Esophagus muscularis mucosa (tissue), 4 donors: ENCODE results near the gene HIF1AN. TPM values are rescaled to one million over a fixed set of nuclear protein-coding genes. Genes with fewer than 3 reads are reported as not detected.

ENCODE experiments used
- DNase-seq: peaks from one replicate; pipeline ENCODE4 v3.0.0-alpha.2; 2017; ENCODE audit errors: extremely low spot score
- H3K27ac ChIP-seq, 4 donors: fragments of 200-600 bp; sonication (generic); replicated peaks in 1 of 4; 1 replicate in 3 of 4; 2 replicates in 1 of 4; pipeline ENCODE4 v1.5.1; 2016 to 2019; ENCODE audit warnings: mild to moderate bottlenecking in 1 of 4
- H3K27me3 ChIP-seq, 4 donors: fragments of 200-600 bp; sonication (generic); one replicate each; pipeline versions ENCODE4 v1.5.1 to v1.6.0; 2016 to 2019
- H3K36me3 ChIP-seq, 4 donors: fragments of 200-600 bp; sonication (generic); one replicate each; pipeline ENCODE4 v1.5.1; 2016 to 2019
- H3K4me1 ChIP-seq, 4 donors: fragments of 200-600 bp; sonication (generic); one replicate each; pipeline ENCODE4 v1.5.1; 2016 to 2019
- H3K4me3 ChIP-seq, 4 donors: fragments of 200-600 bp; sonication (generic); 1 replicate in 2 of 4; 2 replicates in 2 of 4; pipeline ENCODE4 v1.5.1; 2016 to 2019; ENCODE audit warnings: mild to moderate bottlenecking in 4 of 4, moderate library complexity in 1 of 4
- H3K9me3 ChIP-seq, 4 donors: fragments of 200-600 bp; sonication (generic); 1 replicate in 3 of 4; 2 replicates in 1 of 4; pipeline ENCODE4 v1.5.1; 2016 to 2019
- EP300 ChIP-seq: sonication (generic); formaldehyde crosslinking; IDR thresholded peaks from one replicate; pipeline ENCODE4 v1.6.1; 2017; ENCODE audit warnings: antibody characterized with exemption
- POLR2A ChIP-seq: fragments of 450-650 bp; IDR thresholded peaks from one replicate; pipeline ENCODE4 v1.6.1; 2017; ENCODE audit warnings: antibody characterized with exemption, moderate library complexity, mild to moderate bottlenecking, low read depth
- POLR2AphosphoS5 ChIP-seq, 2 donors: sonication (generic); formaldehyde crosslinking; IDR thresholded peaks; one replicate each; pipeline ENCODE4 v1.6.1; 2017; ENCODE audit warnings: antibody characterized with exemption in 2 of 2
- WGBS: methylation state at CpG from one replicate; pipeline ENCODE4 v1.1.5; 2018; 5-methylcytosine and 5-hydroxymethylcytosine counted together
- intact Hi-C: fragments of 100-400 bp; cut with DNase I; formaldehyde crosslinking; loops from one replicate; pipeline ENCODE4 v1.15.1; 2023
- total RNA-seq, 4 donors: library from RNA; depleted of rRNA; stranded (reverse); fragments of >200 nt; gene quantifications; one replicate each; pipeline versions ENCODE4 v1.1.0 to v1.2.1, GENCODE V29; 2016
- TF ChIP-seq, protein P1 (sequence below), 3 experiments: fragments of 200-600 bp in 2 of 3; fragments of 450-650 bp in 1 of 3; sonication (generic) in 2 of 3; IDR thresholded peaks; one replicate each; pipeline ENCODE4 v1.5.1; 2017 to 2019; ENCODE audit warnings: antibody characterized with exemption in 3 of 3, mild to moderate bottlenecking in 2 of 3, moderate library complexity in 1 of 3

Gene HIF1AN
- total RNA-seq, 4 donors from 2014 or later = 7.6 to 15.4 (median 13.6) TPM

DNA sequence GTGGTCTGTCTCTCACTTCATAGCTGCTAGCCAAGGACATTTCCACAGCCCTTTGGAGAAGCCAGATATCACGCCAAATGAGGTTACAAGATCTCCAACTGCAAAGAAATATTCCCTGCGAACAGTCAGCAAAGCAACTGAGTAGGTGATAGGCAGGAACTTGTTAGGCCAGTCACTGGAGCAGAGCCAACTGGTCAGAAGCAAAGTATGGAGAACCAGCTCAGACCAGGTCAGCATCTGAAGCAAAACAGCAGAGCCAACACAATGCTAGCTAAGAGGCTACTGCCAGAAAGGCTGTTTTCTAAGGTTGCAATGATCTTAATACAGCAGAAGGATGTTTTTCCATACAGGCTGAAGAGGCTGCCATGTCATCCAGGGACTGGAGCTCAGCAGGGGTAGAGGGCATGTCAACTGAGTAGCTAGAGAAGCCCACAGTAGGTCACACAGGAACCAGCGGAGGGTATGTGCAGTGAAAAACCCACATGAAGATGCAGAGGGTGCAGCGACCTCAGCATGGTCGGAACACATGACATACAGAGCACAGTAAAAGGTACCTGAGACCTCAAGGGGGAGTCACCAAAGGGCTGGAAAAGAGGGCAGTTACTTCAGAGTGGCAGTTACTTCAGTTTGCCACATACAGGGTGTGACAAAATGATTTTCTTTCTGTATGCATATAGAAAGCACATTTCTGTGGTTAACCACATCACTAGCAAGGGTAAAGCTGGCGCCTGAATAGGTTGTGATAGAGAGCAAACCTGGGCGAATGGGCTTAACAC, 25.0 kb upstream of the HIF1AN start:
- Histone ChIP-seq H3K9me3 (no peaks in the 10 kb centered on the region), H3K36me3 (peaks cover 12 to 84% (median 63%) of the 10 kb centered on the region in 4 donors), H3K4me3 (no peak overlapping the region), H3K4me1 (no peaks in the 10 kb centered on the region), H3K27me3 (no peaks in the 10 kb centered on the region), H3K27ac (no peak overlapping the region)
- intact Hi-C loops = no loop called here
- TF ChIP-seq, protein P1, sequence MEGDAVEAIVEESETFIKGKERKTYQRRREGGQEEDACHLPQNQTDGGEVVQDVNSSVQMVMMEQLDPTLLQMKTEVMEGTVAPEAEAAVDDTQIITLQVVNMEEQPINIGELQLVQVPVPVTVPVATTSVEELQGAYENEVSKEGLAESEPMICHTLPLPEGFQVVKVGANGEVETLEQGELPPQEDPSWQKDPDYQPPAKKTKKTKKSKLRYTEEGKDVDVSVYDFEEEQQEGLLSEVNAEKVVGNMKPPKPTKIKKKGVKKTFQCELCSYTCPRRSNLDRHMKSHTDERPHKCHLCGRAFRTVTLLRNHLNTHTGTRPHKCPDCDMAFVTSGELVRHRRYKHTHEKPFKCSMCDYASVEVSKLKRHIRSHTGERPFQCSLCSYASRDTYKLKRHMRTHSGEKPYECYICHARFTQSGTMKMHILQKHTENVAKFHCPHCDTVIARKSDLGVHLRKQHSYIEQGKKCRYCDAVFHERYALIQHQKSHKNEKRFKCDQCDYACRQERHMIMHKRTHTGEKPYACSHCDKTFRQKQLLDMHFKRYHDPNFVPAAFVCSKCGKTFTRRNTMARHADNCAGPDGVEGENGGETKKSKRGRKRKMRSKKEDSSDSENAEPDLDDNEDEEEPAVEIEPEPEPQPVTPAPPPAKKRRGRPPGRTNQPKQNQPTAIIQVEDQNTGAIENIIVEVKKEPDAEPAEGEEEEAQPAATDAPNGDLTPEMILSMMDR (IDR thresholded peaks at IDR 0.05) = no peak
- TF ChIP-seq POLR2AphosphoS5 (IDR thresholded peaks at IDR 0.05) (no peak), POLR2A (no peak), EP300 (no peak)
- no peak for DNase-seq
- WGBS = 90% methylated on average over 7 of the region's 7 CpGs

DNA sequence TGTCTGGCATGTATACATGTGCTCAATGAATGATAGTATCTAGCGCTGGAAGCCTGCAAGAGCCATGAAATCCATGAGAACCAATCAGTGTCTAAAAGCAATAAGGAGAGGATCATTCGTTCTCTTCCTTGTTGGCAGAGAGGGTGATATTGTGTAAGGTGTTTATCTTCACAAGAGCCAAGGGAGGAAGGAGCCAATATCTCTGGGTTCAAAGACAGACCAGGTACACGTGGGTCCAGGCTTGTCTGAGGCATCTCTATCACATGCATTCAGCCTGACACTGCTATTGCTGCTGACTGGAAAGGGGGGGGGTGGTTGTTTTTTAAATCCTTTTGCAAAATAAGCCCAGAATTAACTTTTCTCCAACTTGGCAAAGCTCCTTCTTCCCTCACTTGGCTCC, 20.1 kb upstream of the HIF1AN start:
- TF ChIP-seq EP300 = no peak
- no peak for TF ChIP-seq POLR2A
- TF ChIP-seq, protein P1 (IDR thresholded peaks at IDR 0.05) = no peak
- TF ChIP-seq POLR2AphosphoS5 (IDR thresholded peaks at IDR 0.05) = no peak
- peaks cover 14 to 21% (median 19%) of the 10 kb centered on the region in 4 donors for H3K4me1 ChIP-seq
- intact Hi-C loops = no loop called here
- H3K4me3 ChIP-seq = no peak overlapping the region
- DNase-seq = no peak
- H3K27me3 ChIP-seq = no peaks in the 10 kb centered on the region
- WGBS = 78% methylated on average over 3 of the region's 3 CpGs
- H3K9me3 ChIP-seq = no peaks in the 10 kb centered on the region
- peaks cover 6 to 45% (median 28%) of the 10 kb centered on the region in 4 donors for H3K36me3 ChIP-seq
- H3K27ac ChIP-seq = no peak overlapping the region

DNA sequence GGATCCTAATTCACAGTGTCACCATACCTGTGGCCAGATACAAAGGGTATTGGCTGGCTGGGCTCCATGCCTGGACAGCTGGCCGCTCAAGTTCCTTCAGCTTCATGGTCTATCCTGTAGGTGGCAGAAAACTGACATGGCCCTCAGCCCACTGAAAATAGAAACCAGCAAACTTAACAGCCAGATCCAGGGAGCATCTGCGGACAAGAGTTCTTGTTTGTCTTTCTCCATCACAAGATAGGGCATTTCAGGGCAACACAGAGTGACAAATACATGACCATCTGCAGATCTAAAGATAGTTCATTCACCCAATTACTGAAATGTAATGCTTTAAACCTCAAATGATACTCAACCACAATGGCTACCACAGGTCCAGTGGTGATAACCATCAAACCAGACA, 18.9 kb upstream of the HIF1AN start:
- Histone ChIP-seq H3K4me1 (peaks cover 14 to 21% (median 19%) of the 10 kb centered on the region in 4 donors), H3K9me3 (no peaks in the 10 kb centered on the region), H3K27me3 (no peaks in the 10 kb centered on the region), H3K27ac (no peak overlapping the region), H3K4me3 (no peak overlapping the region), H3K36me3 (peaks cover 6 to 36% (median 20%) of the 10 kb centered on the region in 4 donors)
- DNase-seq = no peak
- TF ChIP-seq EP300 (no peak), POLR2A (no peak), POLR2AphosphoS5 (IDR thresholded peaks at IDR 0.05) (no peak)
- TF ChIP-seq, protein P1 (IDR thresholded peaks at IDR 0.05) = no peak
- intact Hi-C loops = no loop called here
- 69% methylated on average over 2 of the region's 2 CpGs for WGBS

DNA sequence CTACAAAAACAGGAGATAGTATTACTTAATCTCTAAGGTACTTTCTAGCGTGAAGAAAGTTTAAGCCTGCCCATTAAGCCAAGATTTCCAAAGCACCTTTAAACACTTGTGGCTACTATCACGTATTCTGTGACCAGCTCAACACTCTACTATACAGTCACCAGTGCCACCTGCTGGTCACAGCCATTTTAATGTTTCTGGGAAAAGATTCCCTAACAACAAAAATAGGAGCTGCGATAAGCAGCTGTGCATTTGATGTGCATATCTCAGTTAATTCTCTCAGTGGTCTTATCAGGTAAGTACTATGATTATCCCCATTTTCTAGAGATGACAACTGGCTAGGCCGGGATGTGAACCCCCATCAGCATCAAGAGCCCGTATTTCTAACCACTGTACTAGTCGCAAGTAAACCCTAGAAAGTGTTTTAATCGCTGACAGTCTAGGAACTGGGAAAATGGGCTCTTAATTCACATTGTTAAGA, 16.9 kb upstream of the HIF1AN start:
- H3K27ac ChIP-seq = peak overlapping the region in 3 of 4 donors; percentile 22 to 55 (median 30)
- 11% methylated on average over 7 of the region's 7 CpGs for WGBS

More for the DNA sequence above, 16.9 kb upstream of the HIF1AN start:
- no peaks in the 10 kb centered on the region for H3K27me3 ChIP-seq
- DNase-seq = no peak
- no peak for TF ChIP-seq POLR2A
- TF ChIP-seq EP300 = no peak
- TF ChIP-seq, protein P1 (IDR thresholded peaks at IDR 0.05) = peak; percentile 63 to 72 (median 63)
- no peaks in the 10 kb centered on the region for H3K9me3 ChIP-seq
- H3K4me3 ChIP-seq = peak overlapping the region; percentile 60 to 69 (median 65)
- H3K36me3 ChIP-seq = peaks cover 9 to 36% (median 26%) of the 10 kb centered on the region in 4 donors
- H3K4me1 ChIP-seq = peaks cover 14 to 21% (median 19%) of the 10 kb centered on the region in 4 donors
- intact Hi-C loops = loop anchor here (2.0 kb wide), 1 partner anchor 180 kb away; no protein-coding TSS in a partner anchor
